ENCODE measurements around the gene GABBR1.

GRCh38 chr6:29629571-29629970, 3.4 kb downstream of the GABBR1 start:
- TF ChIP-seq RAD21 (conservative IDR thresholded peaks at IDR 0.05) (no peak), CTCF (IDR thresholded peaks at IDR 0.05; ENCODE audit: poor library complexity, severe bottlenecking) (no peak), POLR2AphosphoS5 (IDR thresholded peaks at IDR 0.05) (no peak), SMC3 (conservative IDR thresholded peaks at IDR 0.05; ENCODE audit: poor library complexity) (no peak), REST (IDR thresholded peaks at IDR 0.05; ENCODE audit: borderline replicate concordance) (no peak), TAF1 (IDR thresholded peaks at IDR 0.05; ENCODE audit: low read depth) (no peak), EZH2 (IDR thresholded peaks at IDR 0.05; ENCODE audit: borderline replicate concordance, insufficient read depth, low read length, poor library complexity, severe bottlenecking) (no peak)
